C1 segment of cervical spinal cord (tissue), 14 donors: ENCODE results near the gene ROBO3.
A peak's percentile ranks its signal among the peaks of the same experiment; 100 is the strongest.

Source experiments
- DNase-seq, 14 donors: peaks; one replicate each; lab custom pipeline; 2025; lab: John Stamatoyannopoulos, UW

ROBO3 gene

DNA sequence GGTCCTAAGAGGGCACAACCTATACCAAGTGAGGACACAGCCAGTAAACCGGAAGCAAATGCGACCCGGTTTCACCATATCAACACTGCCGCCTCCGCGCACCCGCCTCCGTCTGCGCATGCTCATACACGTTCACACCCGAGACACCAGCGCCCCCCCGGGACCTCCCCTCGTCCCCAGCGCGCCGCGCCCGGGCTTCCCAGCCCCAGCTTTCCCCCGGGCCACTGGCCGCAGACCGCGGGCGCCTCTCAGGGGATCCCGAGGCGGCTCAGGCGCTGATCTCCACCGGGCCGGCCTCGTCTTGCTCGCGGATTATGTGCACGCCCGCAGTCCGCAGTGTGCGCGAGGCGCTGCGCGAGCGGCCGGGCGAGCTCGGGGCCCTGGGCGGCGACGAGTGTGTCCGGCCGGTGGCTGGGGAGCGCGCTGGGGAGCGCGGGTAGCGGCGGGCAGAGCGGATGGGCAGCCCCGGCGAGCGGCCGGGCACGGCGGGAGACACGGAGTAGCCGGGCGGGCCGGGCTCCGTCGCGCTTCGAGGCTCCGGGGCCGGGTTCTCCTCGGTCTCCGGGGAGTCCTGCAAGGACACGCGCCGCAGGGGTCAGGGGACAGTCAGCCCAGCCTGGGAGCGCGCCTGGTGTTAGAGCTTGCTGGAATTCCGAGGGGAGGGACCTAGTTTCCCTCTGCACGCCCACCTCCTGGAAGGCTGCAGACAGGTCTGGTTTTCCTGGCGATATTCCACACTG, 55.8 kb downstream of the ROBO3 start:
- DNase-seq = peak in 2 of 14 donors; percentile 35 to 37

DNA sequence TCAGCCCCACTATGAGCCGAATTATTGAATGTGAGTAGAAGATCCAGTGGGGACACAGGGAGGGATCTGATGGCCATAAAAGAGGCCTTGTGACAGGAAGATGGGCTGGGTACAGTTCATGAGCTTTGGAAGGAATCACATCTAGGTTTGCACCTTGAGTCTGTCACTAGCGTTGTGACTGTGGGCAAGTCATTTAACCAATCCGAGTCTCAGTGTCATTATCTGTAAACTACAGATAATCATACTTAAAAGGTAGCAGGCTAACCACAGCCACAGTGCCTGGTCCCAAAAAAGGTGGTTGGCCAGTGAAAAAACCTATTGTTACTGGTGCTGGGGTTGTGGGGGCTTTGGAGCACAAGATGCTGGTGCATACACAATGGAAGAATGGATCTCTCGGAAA, 57.6 kb downstream of the ROBO3 start:
- no peak for DNase-seq

DNA sequence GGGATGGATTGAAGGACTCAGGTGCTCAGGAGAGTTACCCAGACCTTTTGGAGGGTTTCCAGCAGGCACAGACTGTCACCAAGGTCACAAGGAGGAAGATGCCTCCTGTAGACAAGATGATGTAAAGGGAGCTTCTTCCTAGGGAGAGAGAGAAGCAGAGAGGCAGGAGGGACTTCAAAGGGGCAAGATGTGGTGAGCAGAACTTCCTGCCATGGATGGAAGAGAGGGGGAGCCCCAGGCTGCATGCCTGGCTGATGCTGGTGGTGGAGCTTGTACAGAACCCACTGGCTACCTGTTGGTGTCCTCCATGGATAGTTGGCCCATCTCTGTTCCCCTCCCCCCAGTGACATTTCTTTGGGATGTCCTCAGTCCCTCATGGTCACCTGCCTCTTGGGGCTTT, 58.1 kb downstream of the ROBO3 start:
- DNase-seq = no peak

- DNase-seq = peak in 1 of 14 donors; percentile 21
Observed at GRCh38 chr11:124928942-124929665, 63.9 kb downstream of the ROBO3 start.

DNA sequence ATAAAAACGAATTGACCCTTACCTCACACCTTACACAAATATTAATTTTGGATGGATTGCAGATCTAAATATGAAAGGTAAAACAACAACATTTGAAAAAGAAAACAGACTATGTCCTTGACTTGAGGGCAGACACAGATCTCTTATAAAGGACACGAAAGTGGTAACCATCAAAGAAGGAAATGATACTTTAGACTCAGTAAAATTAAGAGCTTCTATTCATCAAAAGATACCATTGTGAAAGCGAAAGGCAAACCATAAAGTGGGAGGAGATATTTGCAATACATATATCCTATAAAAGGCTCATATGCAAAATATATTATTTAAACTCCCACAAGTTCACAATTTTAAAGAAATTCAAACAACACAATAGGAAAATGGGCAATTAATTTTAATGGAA, 65.6 kb downstream of the ROBO3 start:
- DNase-seq = no peak
